GM12878 (cell line): ENCODE data around the gene VIPR2. TPM values are rescaled to one million over a fixed set of nuclear protein-coding genes. Genes with fewer than 3 reads are reported as not detected.

ENCODE experiments used
- ATAC-seq: fragments of 200-7000 bp; cut with Tn5 transposase; 3 replicates; pipeline ENCODE4 v1.9.1; 2020; ENCODE audit warnings: mild to moderate bottlenecking, moderate library complexity
- BruUV-seq: library from RNA; stranded (reverse); fragments of 400-500 nt; replicated peaks from 2 replicates; lab custom pipeline; 2021; lab: Mats Ljungman, UMichigan
- CTCF ChIA-PET: fragments of 300-600 bp; sonication (Branson Sonifier 250); formaldehyde crosslinking; extraction: SDS; loops from one replicate; lab custom pipeline; 2021; ENCODE audit warnings: inconsistent platforms; lab: Yijun Ruan, JAX
- POLR2A ChIA-PET: fragments of 350-600 bp; formaldehyde crosslinking; extraction: SDS; loops from one replicate; lab custom pipeline; 2021; ENCODE audit warnings: inconsistent platforms; lab: Charles Lee
- RAD21 ChIA-PET: fragments of 300-600 bp; sonication (Branson Sonifier 250); formaldehyde crosslinking; loops from one replicate; lab custom pipeline; 2023; ENCODE audit warnings: antibody characterized with exemption; ENCODE audit not compliant: unreplicated experiment; lab: Charles Lee
- SMC1A ChIA-PET: fragments of 300-600 bp; sonication (Branson Sonifier 250); formaldehyde crosslinking; loops from one replicate; lab custom pipeline; 2023; ENCODE audit not compliant: unreplicated experiment, uncharacterized antibody; lab: Charles Lee
- DNase-seq: peaks from one replicate; pipeline ENCODE4 v3.0.0-alpha.2; 2011; ENCODE audit warnings: low read depth, low spot score
- FAIRE-seq: peaks from 3 replicates; lab custom pipeline; 2011; peaks lifted over from hg19 to GRCh38; lab: Jason Lieb, UNC
- H2AFZ ChIP-seq: 2 replicates; pipeline ENCODE4 v1.6.0; 2011; ENCODE audit warnings: low read depth, low read length, control low read depth; ENCODE audit not compliant: control insufficient read depth
- H3K27ac ChIP-seq: 2 replicates; pipeline ENCODE4 v1.5.1; 2011; ENCODE audit warnings: control low read depth; ENCODE audit not compliant: control insufficient read depth, insufficient read depth
- H3K27me3 ChIP-seq, 2 experiments: replicated peaks in 1 of 2; 2 replicates each; pipeline versions ENCODE4 v1.6.0 to v1.6.1; 2011; ENCODE audit warnings: low read length in 1 of 2; ENCODE audit not compliant: control insufficient read depth in 2 of 2, insufficient read depth in 2 of 2
- H3K36me3 ChIP-seq, 2 experiments: 2 replicates each; pipeline ENCODE4 v1.5.1; 2011; ENCODE audit warnings: low read length in 1 of 2; ENCODE audit not compliant: control insufficient read depth in 2 of 2, insufficient read depth in 2 of 2
- H3K4me1 ChIP-seq: 2 replicates; pipeline ENCODE4 v1.6.1; 2011; ENCODE audit warnings: mild to moderate bottlenecking, low read length, moderate library complexity, mixed read lengths; ENCODE audit not compliant: control insufficient read depth, insufficient read depth
- H3K4me2 ChIP-seq: 2 replicates; pipeline ENCODE4 v1.6.0; 2011; ENCODE audit warnings: control low read depth; ENCODE audit not compliant: control insufficient read depth, insufficient read depth
- H3K4me3 ChIP-seq: fragments of 200-600 bp; sonication (generic); 2 replicates; pipeline ENCODE4 v1.5.1; 2016
- H3K79me2 ChIP-seq: 2 replicates; pipeline ENCODE4 v1.6.0; 2011; ENCODE audit warnings: low read length; ENCODE audit not compliant: control insufficient read depth, insufficient read depth
- H3K9ac ChIP-seq: 2 replicates; pipeline ENCODE4 v1.8.0; 2011; ENCODE audit warnings: low read length, control low read depth, mixed read lengths; ENCODE audit not compliant: control insufficient read depth, insufficient read depth
- H3K9me3 ChIP-seq: replicated peaks from 3 replicates; pipeline ENCODE4 v1.5.1; 2011; ENCODE audit warnings: mild to moderate bottlenecking, low read length; ENCODE audit not compliant: control insufficient read depth, insufficient read depth
- H4K20me1 ChIP-seq: 2 replicates; pipeline ENCODE4 v1.6.0; 2011; ENCODE audit not compliant: control insufficient read depth, insufficient read depth
- CREB1 ChIP-seq: IDR thresholded peaks from 2 replicates; pipeline ENCODE4 v1.6.1; 2012; ENCODE audit warnings: low read depth, mild to moderate bottlenecking, inconsistent platforms
- E2F8 ChIP-seq: fragments of 450-650 bp; IDR thresholded peaks from 2 replicates; pipeline ENCODE4 v1.6.1; 2018; ENCODE audit warnings: mild to moderate bottlenecking, low read depth, moderate library complexity; ENCODE audit not compliant: partially characterized antibody
- FOXM1 ChIP-seq: IDR thresholded peaks from 2 replicates; pipeline ENCODE4 v1.6.1; 2012; ENCODE audit warnings: low read depth, mild to moderate bottlenecking, inconsistent platforms, low read length, moderate library complexity
- GATAD2B ChIP-seq: fragments of 450-650 bp; conservative IDR thresholded peaks from 2 replicates; pipeline ENCODE4 v1.6.1; 2017; ENCODE audit warnings: low read depth, mild to moderate bottlenecking, moderate library complexity
- IRF4 ChIP-seq: IDR thresholded peaks from 2 replicates; pipeline ENCODE4 v1.6.1; 2011; ENCODE audit warnings: low read depth, low read length
- JUNB ChIP-seq: IDR thresholded peaks from 2 replicates; pipeline ENCODE4 v1.6.1; 2016; ENCODE audit warnings: antibody characterized with exemption, mild to moderate bottlenecking
- LARP7 ChIP-seq: fragments of 450-650 bp; IDR thresholded peaks from 2 replicates; pipeline ENCODE4 v1.6.1; 2017; ENCODE audit warnings: mild to moderate bottlenecking
- NR2C1 ChIP-seq: fragments of 450-650 bp; IDR thresholded peaks from 2 replicates; pipeline ENCODE4 v1.6.1; 2017; ENCODE audit warnings: antibody characterized with exemption, mild to moderate bottlenecking, moderate library complexity
- SIX5 ChIP-seq: IDR thresholded peaks from 2 replicates; pipeline ENCODE4 v1.6.1; 2011; ENCODE audit warnings: mild to moderate bottlenecking, low read depth, low read length, moderate library complexity; ENCODE audit not compliant: severe bottlenecking
- SREBF2 ChIP-seq: IDR thresholded peaks from 2 replicates; pipeline ENCODE4 v1.6.1; 2012; ENCODE audit warnings: mild to moderate bottlenecking, low read length
- TCF7 ChIP-seq: IDR thresholded peaks from 2 replicates; pipeline ENCODE4 v1.6.1; 2014; ENCODE audit warnings: antibody characterized with exemption, borderline replicate concordance
- ZNF687 ChIP-seq: fragments of 450-650 bp; IDR thresholded peaks from 2 replicates; pipeline ENCODE4 v1.6.1; 2017; ENCODE audit warnings: mild to moderate bottlenecking, moderate library complexity
- WGBS: methylation state at CpG from one replicate; pipeline ENCODE4 v1.1.6; 2016; ENCODE audit warnings: low lambda C conversion rate; ENCODE audit not compliant: insufficient replicate concordance, insufficient coverage; ENCODE audit errors: missing lambda C conversion rate; 5-methylcytosine and 5-hydroxymethylcytosine counted together
- in situ Hi-C: fragments of 300-500 bp; cut with MboI; formaldehyde crosslinking; loops from 9 replicates; pipeline ENCODE4 v1.14.3; 2018; ENCODE audit warnings: mixed read lengths
- intact Hi-C: fragments of 100-400 bp; cut with micrococcal nuclease; formaldehyde crosslinking; loops from one replicate; pipeline ENCODE4 v1.14.2; 2022; ENCODE audit not compliant: unreplicated experiment
- polyA plus RNA-seq, 11 experiments: library from polyadenylated mRNA; depleted of rRNA in 4 of 11; unstranded in 6 of 11; stranded (reverse) in 5 of 11; fragments of >200 nt; fragmentation: Nextera tagmentation in 4 of 11; fragmentation: Illumina TruSeq in 1 of 11; extraction: Ambion mirVana in 4 of 11; extraction: Trizol in 1 of 11; gene quantifications; 1 replicate in 1 of 11; 2 replicates in 10 of 11; pipeline versions ENCODE4 v1.2.1 to v1.2.3, GENCODE V29; 2011 to 2016; ENCODE audit warnings: inconsistent platforms in 2 of 11, missing spikeins in 2 of 11, low read depth in 1 of 11
- total RNA-seq, 4 experiments: library from RNA; depleted of rRNA in 3 of 4; stranded (reverse); fragments of >200 nt in 3 of 4; fragmentation: Illumina TruSeq in 1 of 4; extraction: Trizol in 1 of 4; gene quantifications; 2 replicates each; pipeline versions ENCODE4 v1.2.1 to v1.2.3, GENCODE V29; 2013 to 2021
- TF ChIP-seq, protein P1 (sequence below): IDR thresholded peaks from 2 replicates; pipeline ENCODE4 v1.6.1; 2012; ENCODE audit warnings: low read depth, low read length, improper control_type of control experiment
- TF ChIP-seq, protein P2 (sequence below): IDR thresholded peaks from 2 replicates; pipeline ENCODE4 v1.6.1; 2012; ENCODE audit warnings: low read length, inconsistent platforms

The VIPR2 gene
- total and polyA plus RNA-seq, 10 of the 15 experiments (the other 5 are each of a cell fraction or from before 2014, with no cell fraction given): not detected

GRCh38 chr7:159119851-159120539 lies 24.7 kb downstream of the VIPR2 start:
- Histone ChIP-seq H3K36me3 (no peaks in the 10 kb centered on the region), H3K27me3 (peaks cover 0 to under 1% of the 10 kb centered on the region in 2 experiments; a peak in 1 of 4 replicates), H3K4me1 (no peaks in the 10 kb centered on the region), H3K79me2 (no peaks in the 10 kb centered on the region), H3K9me3 (no peaks in the 10 kb centered on the region), H3K4me3 (no peak overlapping the region), H3K9ac (no peak overlapping the region), H3K27ac (no peak overlapping the region), H2AFZ (no peak overlapping the region), H4K20me1 (no peaks in the 10 kb centered on the region), H3K4me2 (no peak overlapping the region)
- 27% methylated on average over 11 of the region's 11 CpGs for WGBS
- in situ Hi-C loops: no loop called here
- no TSS peak for BruUV-seq
- RAD21 ChIA-PET: no interaction called here
- SMC1A ChIA-PET: no interaction called here
- FAIRE-seq: no peak
- ATAC-seq: no peak
- POLR2A ChIA-PET: no interaction called here
- intact Hi-C loops: no loop called here
- CTCF ChIA-PET: no interaction called here
- no peak for DNase-seq
- TF ChIP-seq CREB1: no peak
- no peak for TF ChIP-seq FOXM1
- TF ChIP-seq E2F8: no peak
- TF ChIP-seq, protein P1, sequence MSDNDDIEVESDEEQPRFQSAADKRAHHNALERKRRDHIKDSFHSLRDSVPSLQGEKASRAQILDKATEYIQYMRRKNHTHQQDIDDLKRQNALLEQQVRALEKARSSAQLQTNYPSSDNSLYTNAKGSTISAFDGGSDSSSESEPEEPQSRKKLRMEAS: no peak
- no peak for TF ChIP-seq ZNF687
- TF ChIP-seq, protein P2, sequence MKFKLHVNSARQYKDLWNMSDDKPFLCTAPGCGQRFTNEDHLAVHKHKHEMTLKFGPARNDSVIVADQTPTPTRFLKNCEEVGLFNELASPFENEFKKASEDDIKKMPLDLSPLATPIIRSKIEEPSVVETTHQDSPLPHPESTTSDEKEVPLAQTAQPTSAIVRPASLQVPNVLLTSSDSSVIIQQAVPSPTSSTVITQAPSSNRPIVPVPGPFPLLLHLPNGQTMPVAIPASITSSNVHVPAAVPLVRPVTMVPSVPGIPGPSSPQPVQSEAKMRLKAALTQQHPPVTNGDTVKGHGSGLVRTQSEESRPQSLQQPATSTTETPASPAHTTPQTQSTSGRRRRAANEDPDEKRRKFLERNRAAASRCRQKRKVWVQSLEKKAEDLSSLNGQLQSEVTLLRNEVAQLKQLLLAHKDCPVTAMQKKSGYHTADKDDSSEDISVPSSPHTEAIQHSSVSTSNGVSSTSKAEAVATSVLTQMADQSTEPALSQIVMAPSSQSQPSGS: no peak
- TF ChIP-seq LARP7: no peak
- TF ChIP-seq SREBF2: no peak
- no peak for TF ChIP-seq IRF4
- no peak for TF ChIP-seq JUNB
- no peak for TF ChIP-seq TCF7
- no peak for TF ChIP-seq SIX5
- TF ChIP-seq NR2C1: no peak
- no peak for TF ChIP-seq GATAD2B
